ENCODE measurements around the gene ANO2. TPM values are rescaled to one million over a fixed set of nuclear protein-coding genes. Genes with fewer than 3 reads are reported as not detected.
"Not testable (repeated sequence)": the region's sequence is repeated elsewhere in the genome, so short reads cannot be mapped to it uniquely, and the experiment has no call there.

The ANO2 gene
- total RNA-seq, 2 donors from 2014 or later: 0.89 TPM; not detected in 1

DNA sequence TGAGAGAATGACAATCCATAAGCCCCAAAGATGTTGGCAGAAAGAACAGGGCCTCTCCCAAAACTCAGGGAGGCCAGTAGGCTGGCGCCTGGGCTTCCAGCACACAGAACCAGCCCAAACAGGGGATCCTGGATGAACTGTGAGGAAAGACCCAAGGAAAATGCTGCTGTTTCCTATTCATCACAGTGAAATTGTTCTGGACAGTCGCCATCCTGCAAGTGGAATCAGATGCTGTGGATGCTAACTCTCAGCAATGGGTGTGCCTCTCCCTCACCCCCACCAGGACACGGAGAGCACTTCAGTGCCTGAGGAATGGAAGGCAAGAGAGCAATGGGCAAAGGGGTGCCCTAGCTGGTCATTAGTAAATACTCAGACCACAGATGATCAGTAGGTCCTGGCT is 80.8 kb downstream of the ANO2 start:
- no peak for ATAC-seq
- H3K9me3 ChIP-seq (ENCODE audit: control insufficient read depth, low read length, poor library complexity, severe bottlenecking): no peaks in the 10 kb centered on the region
- H3K36me3 Mint-ChIP-seq (ENCODE audit: low read depth): no peaks in the 10 kb centered on the region
- DNase-seq: no peak
- no peak overlapping the region for H3K27ac Mint-ChIP-seq
- no peaks in the 10 kb centered on the region for H3K4me1 Mint-ChIP-seq
- no peaks in the 10 kb centered on the region for H3K27me3 Mint-ChIP-seq
- no peak overlapping the region for H3K4me3 Mint-ChIP-seq

DNA sequence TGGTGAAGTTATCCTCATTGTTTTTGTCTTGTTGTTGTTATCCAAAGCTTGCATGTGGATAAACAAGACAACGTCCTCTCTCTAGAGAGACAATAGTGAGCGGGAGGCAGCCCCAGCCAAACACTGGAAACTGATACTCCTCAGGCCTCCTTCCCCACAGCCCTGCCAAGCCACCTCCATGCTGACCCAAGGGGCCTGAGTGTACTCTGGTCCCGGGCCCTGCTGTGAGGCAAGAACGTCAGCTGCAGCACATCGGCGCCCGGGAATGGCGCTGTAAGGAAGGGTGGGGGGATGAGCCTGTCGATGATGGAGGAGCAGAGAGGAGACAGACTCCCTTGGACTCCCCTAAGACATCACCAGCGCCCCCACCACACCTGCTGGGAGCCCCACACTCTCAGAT is 83.6 kb downstream of the ANO2 start:
- no peak for ATAC-seq
- Mint-ChIP-seq H3K27me3 (peaks cover 11% of the 10 kb centered on the region), H3K27ac (no peak overlapping the region), H3K4me3 (no peak overlapping the region), H3K36me3 (ENCODE audit: low read depth) (no peaks in the 10 kb centered on the region), H3K4me1 (no peaks in the 10 kb centered on the region)
- H3K9me3 ChIP-seq (ENCODE audit: control insufficient read depth, low read length, poor library complexity, severe bottlenecking): no peaks in the 10 kb centered on the region
- no peak for DNase-seq

DNA sequence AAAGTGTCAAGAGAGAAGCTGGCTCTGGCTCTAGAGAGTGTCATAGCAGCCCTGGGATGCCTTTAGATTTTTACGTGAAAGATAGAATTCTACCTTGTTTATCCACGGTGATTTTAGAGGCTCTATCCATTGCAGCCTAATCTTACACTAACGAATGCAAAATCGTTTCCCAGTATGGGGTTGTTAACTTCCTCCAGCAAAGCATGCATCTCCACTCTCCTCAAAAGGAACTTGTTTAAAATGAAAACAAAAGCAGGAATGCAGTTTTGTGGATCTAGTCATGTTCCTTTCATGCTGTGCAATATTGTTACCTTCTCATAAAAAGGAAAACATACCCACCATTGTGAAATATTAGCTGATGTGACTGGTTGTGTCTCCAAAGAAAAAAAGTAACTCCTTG is 88.4 kb downstream of the ANO2 start:
- Mint-ChIP-seq H3K4me1 (no peaks in the 10 kb centered on the region), H3K4me3 (no peak overlapping the region), H3K36me3 (ENCODE audit: low read depth) (no peaks in the 10 kb centered on the region), H3K27ac (no peak overlapping the region), H3K27me3 (peaks cover 13% of the 10 kb centered on the region)
- ATAC-seq (no peak), DNase-seq (no peak)
- no peaks in the 10 kb centered on the region for H3K9me3 ChIP-seq (ENCODE audit: control insufficient read depth, low read length, poor library complexity, severe bottlenecking)

DNA sequence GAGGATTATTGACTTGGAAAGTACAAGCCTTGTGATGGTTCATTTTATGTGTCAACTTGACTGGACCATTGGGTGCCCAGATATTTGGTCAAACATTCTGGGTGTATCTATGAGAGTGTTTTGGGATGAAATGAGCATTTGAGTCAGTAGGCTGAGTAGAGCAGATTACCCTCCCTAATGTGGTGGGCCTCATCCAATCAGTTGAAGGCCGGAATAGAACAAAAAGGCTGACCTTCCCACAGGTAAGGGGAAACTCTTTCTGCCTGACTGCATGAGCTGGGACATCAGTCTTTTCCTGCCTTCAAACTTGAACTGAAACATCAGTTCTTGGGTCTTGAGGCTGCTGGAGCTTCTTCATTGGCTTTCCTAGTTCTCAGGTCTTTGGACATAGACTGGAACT is 98.1 kb downstream of the ANO2 start:
- H3K27ac Mint-ChIP-seq: no peak overlapping the region
- no peak for DNase-seq
- H3K9me3 ChIP-seq (ENCODE audit: control insufficient read depth, low read length, poor library complexity, severe bottlenecking): peaks cover 2% of the 10 kb centered on the region
- no peaks in the 10 kb centered on the region for H3K36me3 Mint-ChIP-seq (ENCODE audit: low read depth)
- H3K4me1 Mint-ChIP-seq: no peaks in the 10 kb centered on the region
- H3K4me3 Mint-ChIP-seq: no peak overlapping the region
- H3K27me3 Mint-ChIP-seq: peaks cover 21% of the 10 kb centered on the region
- ATAC-seq: no peak

DNA sequence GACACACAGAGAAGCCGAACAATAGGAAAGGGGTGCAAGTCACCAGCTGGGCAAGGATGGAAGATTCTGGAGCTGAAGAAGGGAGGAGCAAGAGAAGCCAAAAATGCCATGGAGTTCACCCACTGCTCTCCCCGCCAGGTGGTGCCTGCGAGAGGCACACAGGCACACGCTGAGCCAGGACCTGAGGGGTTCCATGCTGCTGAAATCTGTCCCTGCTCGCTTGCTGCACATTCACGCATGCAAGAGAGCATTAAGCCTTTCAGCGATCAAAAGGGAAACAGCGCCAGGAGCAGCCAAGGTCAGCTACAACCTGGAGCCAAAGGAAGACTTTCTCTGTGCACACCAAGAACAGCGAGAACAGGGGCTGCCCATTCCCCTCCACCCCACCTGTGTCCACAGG is 104.1 kb downstream of the ANO2 start:
- Mint-ChIP-seq H3K36me3 (ENCODE audit: low read depth) (no peaks in the 10 kb centered on the region), H3K27me3 (peaks cover 18% of the 10 kb centered on the region), H3K4me1 (no peaks in the 10 kb centered on the region), H3K27ac (no peak overlapping the region), H3K4me3 (no peak overlapping the region)
- ATAC-seq (no peak), DNase-seq (no peak)
- H3K9me3 ChIP-seq (ENCODE audit: control insufficient read depth, low read length, poor library complexity, severe bottlenecking): no peaks in the 10 kb centered on the region

DNA sequence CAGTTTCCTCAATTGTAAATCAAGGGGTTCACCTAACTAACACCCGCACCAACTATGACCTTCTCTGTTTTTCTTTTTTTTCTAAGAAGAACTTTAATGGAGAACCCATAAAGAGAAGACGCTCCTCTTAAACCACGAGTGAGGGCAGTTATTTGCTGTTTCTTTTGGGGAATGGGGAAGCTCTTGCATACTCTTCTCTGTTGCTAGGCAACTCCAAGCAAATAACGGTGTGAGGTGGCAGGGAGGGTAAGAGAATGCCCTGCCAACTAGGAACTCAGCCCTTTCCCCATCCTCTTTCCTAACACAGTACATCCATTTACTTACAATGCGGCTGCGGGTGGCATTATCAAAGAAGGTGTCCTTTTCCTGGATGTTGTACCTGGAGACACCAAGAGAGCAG is 114.9 kb downstream of the ANO2 start:
- H3K4me3 Mint-ChIP-seq: no peak overlapping the region
- H3K36me3 Mint-ChIP-seq (ENCODE audit: low read depth): no peaks in the 10 kb centered on the region
- no peak overlapping the region for H3K27ac Mint-ChIP-seq
- peaks cover 17% of the 10 kb centered on the region for H3K27me3 Mint-ChIP-seq
- no peaks in the 10 kb centered on the region for H3K9me3 ChIP-seq (ENCODE audit: control insufficient read depth, low read length, poor library complexity, severe bottlenecking)
- no peaks in the 10 kb centered on the region for H3K4me1 Mint-ChIP-seq
- DNase-seq (no peak), ATAC-seq (no peak)

DNA sequence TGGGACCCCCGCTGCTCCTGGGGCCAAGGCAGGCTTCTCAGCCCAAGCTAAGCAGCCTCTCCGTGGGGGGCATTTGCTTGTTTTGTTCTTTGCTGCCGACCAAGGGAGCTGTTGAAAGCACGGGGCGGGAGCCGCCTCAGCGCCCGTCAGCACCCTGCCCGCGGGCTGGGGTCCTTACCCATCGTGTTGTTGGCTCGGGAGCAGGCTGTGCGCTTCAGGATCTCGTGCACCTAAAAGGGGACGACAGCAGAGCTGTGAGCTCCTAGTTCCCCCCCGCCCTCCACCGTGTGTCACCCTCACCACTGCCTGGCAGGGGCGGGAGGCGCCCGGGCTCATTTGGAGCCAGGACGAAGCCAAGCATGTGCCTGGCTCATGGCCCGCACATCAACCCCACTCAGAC is 117.5 kb downstream of the ANO2 start:
- DNase-seq (no peak), ATAC-seq (no peak)
- Mint-ChIP-seq H3K27me3 (peaks cover 17% of the 10 kb centered on the region), H3K4me3 (no peak overlapping the region), H3K36me3 (ENCODE audit: low read depth) (no peaks in the 10 kb centered on the region), H3K27ac (no peak overlapping the region), H3K4me1 (no peaks in the 10 kb centered on the region)
- H3K9me3 ChIP-seq (ENCODE audit: control insufficient read depth, low read length, poor library complexity, severe bottlenecking): no peaks in the 10 kb centered on the region

DNA sequence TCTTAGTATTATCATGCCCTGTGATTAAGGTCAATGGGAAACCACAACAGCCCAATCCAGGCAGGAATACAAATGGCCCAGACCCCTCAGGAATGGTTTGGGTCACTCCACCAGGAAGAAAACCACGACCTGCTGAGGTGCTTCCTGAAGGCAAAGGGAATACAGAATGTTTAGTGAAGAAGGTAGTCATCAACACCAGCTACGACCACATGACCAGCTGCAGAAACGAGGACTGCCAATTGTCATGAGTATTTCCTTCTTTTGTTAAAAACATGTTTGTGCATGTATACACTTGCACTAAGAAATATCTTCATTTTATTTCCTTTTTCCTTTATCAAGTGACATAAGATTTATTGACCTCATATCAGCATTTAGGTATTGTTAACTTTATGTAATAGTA is 119.3 kb downstream of the ANO2 start:
- H3K27ac Mint-ChIP-seq; H3K36me3 Mint-ChIP-seq (ENCODE audit: low read depth); H3K4me3 Mint-ChIP-seq; H3K9me3 ChIP-seq (ENCODE audit: control insufficient read depth, low read length, poor library complexity, severe bottlenecking); H3K27me3 Mint-ChIP-seq; ATAC-seq; DNase-seq; H3K4me1 Mint-ChIP-seq: not testable (repeated sequence)

DNA sequence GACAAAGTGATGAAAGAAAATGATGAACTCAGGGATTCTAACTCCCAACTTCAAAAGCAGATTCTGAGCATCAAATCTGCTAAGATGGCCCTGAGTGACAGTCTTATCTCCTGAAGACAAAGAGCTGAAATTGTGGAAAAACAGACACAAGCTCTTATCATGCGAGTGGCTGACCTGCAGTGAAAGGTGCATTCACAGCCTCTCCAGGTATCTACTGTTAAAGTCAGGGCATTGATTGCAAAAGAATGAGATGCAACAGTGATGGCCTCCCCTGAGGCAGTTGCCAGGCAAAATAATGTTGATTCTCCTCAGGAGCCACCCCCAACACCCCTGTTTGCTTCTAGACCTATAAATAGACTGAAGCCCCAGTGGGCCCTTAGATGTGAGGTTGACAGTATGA is 126.2 kb downstream of the ANO2 start:
- not testable (repeated sequence) for H3K4me1 Mint-ChIP-seq; ATAC-seq; DNase-seq; H3K27ac Mint-ChIP-seq; H3K9me3 ChIP-seq (ENCODE audit: control insufficient read depth, low read length, poor library complexity, severe bottlenecking); H3K36me3 Mint-ChIP-seq (ENCODE audit: low read depth); H3K4me3 Mint-ChIP-seq; H3K27me3 Mint-ChIP-seq

DNA sequence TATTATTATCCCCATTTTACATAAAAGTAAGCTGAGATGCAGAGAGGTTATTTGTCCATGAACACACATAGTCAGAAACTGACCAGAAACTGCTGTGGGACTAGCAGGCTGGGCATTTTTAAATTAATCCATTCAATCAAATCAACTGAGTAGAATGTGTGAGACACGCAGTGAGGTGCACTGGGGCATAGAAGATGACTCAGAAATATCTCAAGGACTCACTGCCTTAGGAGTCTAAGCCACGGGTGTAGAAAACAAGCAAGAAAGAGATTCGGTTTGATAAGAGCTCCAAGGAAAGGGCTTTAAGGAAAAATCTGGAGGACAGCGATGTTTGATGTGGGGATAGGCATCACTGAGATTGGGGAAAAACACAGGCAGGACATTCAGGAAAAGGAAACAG is 127.8 kb downstream of the ANO2 start:
- Mint-ChIP-seq H3K27me3 (no peaks in the 10 kb centered on the region), H3K4me1 (no peaks in the 10 kb centered on the region), H3K36me3 (ENCODE audit: low read depth) (no peaks in the 10 kb centered on the region), H3K27ac (no peak overlapping the region), H3K4me3 (no peak overlapping the region)
- DNase-seq: no peak
- ATAC-seq: no peak
- no peaks in the 10 kb centered on the region for H3K9me3 ChIP-seq (ENCODE audit: control insufficient read depth, low read length, poor library complexity, severe bottlenecking)

DNA sequence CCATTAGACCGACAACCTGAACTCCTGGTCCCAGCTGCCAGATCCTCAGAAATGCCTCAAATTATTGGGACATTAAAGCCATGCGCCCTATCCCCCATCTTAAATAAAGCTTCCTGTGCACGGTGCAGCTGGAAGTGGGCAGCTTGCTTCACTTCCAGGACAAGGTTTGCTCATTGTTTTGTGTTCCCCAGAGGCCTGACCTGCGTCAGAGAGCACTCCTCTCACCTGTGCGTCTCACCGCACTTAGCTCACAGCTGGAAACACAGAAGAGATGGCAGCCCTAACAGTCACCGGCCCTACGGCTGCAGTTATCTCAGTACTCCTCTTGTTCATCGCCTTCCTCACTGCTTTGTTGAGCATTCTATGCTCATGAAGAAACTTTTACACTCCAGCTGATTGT is 135.5 kb downstream of the ANO2 start:
- DNase-seq (no peak), ATAC-seq (no peak)
- no peaks in the 10 kb centered on the region for H3K9me3 ChIP-seq (ENCODE audit: control insufficient read depth, low read length, poor library complexity, severe bottlenecking)
- H3K36me3 Mint-ChIP-seq (ENCODE audit: low read depth): peaks cover 2% of the 10 kb centered on the region
- no peak overlapping the region for H3K27ac Mint-ChIP-seq
- H3K4me1 Mint-ChIP-seq: peaks cover 4% of the 10 kb centered on the region
- H3K27me3 Mint-ChIP-seq: peaks cover 29% of the 10 kb centered on the region
- H3K4me3 Mint-ChIP-seq: no peak overlapping the region

DNA sequence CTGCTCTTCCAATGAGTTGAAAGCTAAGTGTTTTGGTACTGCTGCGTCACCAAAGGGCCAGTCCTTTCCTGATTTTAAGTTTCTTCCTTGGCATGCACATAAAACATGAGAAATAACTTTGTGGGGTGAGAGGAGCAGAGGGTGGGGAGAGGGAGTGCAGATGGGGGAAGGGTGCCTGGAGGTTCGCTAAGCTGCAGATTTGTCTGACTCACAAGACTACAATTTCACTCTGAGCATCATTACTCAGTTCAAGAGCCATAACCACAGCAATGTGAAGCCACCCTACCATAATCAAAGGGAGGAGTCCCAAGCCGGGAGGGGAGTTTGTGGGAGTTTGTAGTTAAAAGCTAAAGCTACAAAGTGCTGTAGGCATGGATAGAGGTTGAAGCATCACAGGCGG is 136.1 kb downstream of the ANO2 start:
- DNase-seq (no peak), ATAC-seq (no peak)
- Mint-ChIP-seq H3K36me3 (ENCODE audit: low read depth) (peaks cover 2% of the 10 kb centered on the region), H3K4me3 (no peak overlapping the region), H3K27me3 (peaks cover 30% of the 10 kb centered on the region), H3K4me1 (peaks cover 4% of the 10 kb centered on the region), H3K27ac (no peak overlapping the region)
- no peaks in the 10 kb centered on the region for H3K9me3 ChIP-seq (ENCODE audit: control insufficient read depth, low read length, poor library complexity, severe bottlenecking)

DNA sequence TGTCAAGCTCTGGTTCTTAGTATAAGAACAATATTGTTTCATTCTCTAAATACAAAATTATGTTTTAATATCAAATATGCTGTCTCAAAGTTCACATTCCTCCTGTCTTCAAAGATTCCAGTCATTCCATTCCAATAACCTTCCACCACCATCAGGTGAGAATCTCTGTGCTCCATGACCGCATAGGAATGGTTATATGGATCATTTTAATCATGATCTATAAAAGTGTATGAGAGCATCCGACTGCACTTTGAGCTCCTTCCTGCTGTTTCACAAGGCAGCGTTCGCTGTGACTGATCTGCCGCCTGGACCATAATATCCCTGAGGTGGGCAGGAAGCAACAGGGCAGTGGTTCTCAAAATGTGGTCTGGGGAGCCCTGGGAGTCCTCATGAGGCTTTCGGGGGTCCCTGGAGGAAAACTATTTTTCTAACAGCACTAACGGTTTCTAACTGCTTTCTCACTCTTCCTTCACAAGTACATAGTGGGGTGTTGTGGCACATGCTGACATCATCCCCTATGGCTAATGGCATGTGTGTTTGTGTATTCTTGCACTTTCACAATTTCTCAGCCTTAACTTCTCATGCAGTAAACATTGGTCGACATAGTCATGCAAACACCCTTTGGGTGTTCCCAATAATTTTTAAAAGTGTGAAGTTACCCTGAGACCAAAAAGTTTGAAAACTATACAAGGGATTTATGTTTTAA is 137.4 kb downstream of the ANO2 start:
- Mint-ChIP-seq H3K27me3 (peaks cover 30% of the 10 kb centered on the region), H3K4me3 (no peak overlapping the region), H3K4me1 (peaks cover 4% of the 10 kb centered on the region), H3K27ac (no peak overlapping the region), H3K36me3 (ENCODE audit: low read depth) (peaks cover 2% of the 10 kb centered on the region)
- H3K9me3 ChIP-seq (ENCODE audit: control insufficient read depth, low read length, poor library complexity, severe bottlenecking): no peaks in the 10 kb centered on the region
- DNase-seq (no peak), ATAC-seq (no peak)

DNA sequence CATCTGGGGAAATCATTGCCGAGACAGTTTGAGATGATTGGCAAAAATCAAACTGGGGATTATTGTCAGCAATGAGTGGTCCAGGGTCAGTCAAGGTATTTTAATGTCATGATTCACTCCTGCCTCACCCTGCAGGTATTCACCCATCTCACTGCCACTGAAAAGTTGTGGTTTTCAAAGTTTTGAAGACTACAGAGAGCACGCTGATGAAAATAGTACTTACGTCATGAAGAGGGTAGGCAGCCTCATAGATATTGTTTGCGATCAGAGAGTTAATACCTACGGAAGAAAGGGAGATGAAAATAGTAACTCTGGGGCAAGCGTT is 138.0 kb downstream of the ANO2 start:
- Mint-ChIP-seq H3K27me3 (peaks cover 30% of the 10 kb centered on the region), H3K27ac (no peak overlapping the region), H3K4me1 (peaks cover 4% of the 10 kb centered on the region), H3K4me3 (no peak overlapping the region), H3K36me3 (ENCODE audit: low read depth) (peaks cover 2% of the 10 kb centered on the region)
- ATAC-seq (no peak), DNase-seq (no peak)
- H3K9me3 ChIP-seq (ENCODE audit: control insufficient read depth, low read length, poor library complexity, severe bottlenecking): no peaks in the 10 kb centered on the region

Data from T-helper 17 cell (primary cell).